Measurements from ENCODE around the gene TRAM2.

Gene TRAM2

DNA sequence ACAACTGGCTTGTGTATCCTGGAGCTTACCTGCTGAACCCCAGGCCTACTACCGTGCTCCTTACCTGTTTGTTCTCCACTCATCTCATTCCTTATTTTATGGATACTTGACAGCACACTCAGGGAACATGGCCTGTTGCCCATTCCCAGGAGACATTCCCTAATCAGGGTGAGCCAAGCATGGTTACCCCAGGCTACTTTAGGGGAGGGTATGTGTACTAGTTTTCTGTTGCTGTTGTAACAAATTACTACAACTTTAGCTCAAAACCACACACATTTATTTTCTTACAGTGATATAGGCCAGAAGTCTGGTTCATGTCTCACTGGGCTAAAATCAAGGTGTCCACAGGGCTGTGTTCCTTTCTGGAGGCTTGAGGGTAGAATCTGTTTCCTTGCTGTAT is 15.0 kb upstream of the TRAM2 start:
- no peak for DNase-seq

- no peak for DNase-seq
Measured at GRCh38 chr6:52590152-52590891, 13.5 kb upstream of the TRAM2 start.

GRCh38 chr6:52588710-52589091 is 11.8 kb upstream of the TRAM2 start:
- no peak for DNase-seq

- DNase-seq: no peak
Measured at GRCh38 chr6:52588087-52588709, 11.3 kb upstream of the TRAM2 start.

- DNase-seq: no peak
Measured at GRCh38 chr6:52587001-52587400, 10.1 kb upstream of the TRAM2 start.

DNA sequence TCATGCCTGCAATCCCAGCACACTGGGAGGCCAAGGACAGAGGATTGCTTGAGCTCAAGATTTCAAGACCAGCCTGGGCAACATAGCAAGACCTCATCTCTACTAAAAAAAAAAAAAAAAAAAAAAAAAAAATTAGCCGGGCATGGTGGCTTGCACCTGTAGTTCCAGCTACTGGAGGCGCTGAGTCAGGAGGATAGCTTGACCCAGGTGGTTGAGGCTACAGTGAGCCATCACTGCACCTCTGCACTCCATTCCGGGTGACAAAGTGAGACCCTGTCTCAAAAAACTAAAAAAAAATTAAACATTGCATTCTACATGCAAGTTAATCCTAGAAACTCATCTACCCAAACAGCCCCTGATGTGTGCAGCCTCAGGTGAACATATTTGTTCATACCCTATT is 7.3 kb upstream of the TRAM2 start:
- no peak for DNase-seq

DNA sequence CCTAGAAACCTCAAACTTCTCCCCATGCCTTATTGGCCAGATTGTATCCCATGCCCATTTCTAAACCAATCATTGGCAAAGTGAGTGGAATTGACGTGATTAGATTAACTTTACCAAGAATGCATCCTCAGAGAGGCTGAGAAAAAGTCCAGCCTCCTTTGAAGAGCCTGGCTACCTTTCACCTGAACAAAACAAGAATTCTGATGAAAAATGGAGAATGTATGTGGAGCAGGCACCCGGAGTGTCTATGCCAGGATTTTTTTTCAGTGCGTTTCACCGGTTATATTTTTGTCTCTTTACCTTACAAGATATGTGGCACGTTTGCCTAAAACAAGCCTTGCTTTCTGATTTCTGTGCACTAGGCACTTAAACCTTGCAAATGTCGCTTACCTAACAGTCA is 6.1 kb upstream of the TRAM2 start:
- DNase-seq: no peak

DNA sequence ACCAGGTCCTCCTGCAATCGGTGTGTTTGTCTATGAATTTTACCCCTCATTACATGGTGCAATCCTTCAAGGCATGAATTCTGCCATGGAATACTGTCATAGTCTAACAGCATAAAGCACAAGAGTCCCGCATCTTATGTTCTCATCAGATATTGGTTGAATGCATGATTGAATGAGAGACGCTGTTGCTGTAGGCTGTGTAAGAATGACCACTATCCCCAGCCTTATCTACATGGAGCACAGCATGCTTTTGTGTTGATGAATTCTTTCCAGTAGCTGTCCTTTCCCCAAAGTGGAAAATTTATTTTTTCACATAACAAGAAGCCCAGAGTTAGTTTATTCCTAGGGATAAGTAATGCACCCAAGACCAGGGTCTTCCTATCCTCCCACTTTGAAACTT is 5.6 kb upstream of the TRAM2 start:
- DNase-seq: no peak

DNA sequence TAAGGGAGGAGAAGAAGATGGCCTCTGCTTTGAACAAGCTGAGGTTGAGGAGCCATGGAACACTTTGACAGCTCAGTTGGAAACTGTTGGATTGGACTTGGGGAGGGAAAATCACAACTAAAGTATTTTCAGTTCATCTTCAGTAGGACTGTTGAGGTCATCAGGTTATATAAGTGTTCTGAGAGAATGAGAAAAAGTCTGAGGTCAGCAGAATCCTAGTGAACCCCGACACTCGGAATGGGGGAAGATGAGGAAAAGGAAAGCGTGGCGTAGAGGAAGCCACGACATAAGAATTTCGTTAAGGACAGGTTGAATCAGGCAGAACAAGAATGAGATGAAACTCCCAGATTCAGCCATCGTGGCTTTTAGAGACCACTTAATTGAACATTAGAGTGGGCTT is 4.0 kb upstream of the TRAM2 start:
- no peak for DNase-seq

DNA sequence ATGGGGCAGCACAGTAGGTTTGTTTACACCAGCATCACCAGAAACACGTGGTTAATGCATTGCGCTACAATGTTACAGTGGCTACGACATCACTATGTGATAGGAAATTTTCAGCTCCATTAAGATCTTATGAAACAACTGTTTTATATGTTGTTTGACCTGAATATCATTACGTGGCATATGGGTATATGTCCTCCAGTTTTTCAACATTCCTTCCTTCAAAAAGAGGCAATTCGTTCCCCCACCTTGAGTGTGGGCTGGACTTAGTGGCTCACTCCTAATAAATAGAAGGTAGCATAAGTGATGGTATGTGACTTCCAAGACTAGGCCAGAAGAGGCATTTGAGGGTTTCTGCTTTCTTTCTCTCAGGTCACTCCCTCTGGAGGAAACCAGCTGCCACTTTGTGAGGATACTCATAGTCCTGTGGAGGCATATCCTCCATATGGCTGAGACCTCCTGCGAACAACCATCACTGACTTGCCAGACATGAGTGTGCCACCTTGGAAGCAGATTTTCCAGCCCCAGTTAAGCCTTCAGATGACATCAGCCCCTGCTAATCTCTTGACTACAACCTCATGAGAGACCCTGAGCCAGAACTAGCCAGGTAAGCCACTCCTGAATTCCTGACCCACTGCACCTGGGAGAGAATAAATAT is 2.3 kb upstream of the TRAM2 start:
- no peak for DNase-seq

DNA sequence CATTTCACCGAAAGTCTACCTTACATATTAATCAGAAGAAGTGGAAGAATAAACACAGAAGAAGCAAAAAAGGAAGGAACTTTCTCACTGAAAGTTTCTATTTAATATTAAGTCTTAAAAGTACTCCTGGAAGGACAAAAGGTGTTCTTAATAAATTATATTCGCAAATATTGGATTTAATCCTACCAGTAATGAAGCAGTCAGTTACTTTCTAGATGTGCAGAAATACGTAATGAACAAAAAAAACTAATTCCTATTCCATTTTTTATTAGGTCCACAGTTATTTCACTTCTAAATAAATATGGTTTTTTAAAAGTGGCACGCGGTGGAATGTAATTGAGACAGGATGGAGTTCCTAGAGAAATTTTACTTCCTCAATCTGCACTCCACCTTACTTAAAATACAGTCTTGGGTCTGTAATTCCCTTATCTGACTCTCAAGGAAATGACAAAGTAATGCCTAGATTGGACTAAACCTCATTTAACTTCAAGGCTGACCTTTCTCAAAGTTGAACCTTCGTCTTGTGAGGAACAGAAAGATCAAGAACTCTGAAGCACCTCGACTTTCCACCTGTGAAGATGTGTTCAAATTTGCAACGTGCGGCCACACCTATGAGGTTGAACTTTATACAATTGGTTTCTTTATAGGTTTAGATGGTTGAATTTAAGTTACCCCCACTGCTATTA is 1.1 kb upstream of the TRAM2 start:
- DNase-seq: no peak

DNA sequence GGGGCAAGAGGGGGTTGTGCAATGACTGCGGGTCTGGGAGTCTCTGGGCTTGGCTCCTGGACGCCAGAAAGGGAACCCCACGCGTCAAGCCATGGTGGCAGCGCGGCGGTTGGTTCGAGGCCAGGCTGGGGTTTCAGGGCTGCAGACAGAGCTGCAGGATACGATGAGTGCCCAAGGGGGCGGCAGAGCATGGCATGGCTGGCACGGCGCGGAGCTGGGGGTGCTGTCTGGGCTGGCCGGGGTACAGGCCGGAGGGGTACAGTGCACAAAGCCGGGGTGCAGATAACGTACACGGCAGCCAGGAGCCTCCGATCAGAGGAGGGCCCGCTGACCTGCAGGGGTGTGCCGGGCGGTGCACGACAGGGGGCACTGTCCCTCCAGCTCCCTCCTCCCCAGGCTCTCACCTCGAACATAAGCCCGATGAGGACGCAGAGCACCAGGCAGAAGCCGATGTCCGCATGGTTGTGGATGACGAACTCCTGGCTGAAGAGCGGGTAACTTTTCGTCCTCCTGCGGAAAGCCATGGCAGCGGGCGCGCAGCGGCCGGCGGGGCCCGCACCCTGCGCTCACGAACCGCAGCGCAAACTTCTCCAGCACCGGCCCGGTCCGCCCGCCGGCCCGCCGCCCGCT is 353 bp downstream of the TRAM2 start:
- peak; percentile 58 for DNase-seq

DNA sequence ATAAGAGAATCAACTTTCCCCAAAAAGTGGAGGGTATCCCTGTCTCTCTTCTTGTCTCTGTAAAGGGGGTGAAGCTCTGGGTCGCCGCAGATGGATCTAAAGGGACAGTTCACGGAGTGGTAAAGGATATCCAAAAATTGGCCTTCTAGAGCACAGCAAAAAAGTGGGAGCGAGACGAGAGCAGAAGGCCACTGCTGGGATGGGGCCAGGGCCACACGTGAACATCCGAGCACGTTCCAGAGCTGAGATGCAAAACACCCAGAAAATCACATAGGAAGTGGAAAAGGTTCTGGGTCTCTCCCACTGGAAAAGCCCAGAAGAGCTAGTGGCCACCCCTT is 837 bp downstream of the TRAM2 start:
- no peak for DNase-seq

GRCh38 chr6:52575502-52575892 is 1.4 kb downstream of the TRAM2 start:
- no peak for DNase-seq

DNA sequence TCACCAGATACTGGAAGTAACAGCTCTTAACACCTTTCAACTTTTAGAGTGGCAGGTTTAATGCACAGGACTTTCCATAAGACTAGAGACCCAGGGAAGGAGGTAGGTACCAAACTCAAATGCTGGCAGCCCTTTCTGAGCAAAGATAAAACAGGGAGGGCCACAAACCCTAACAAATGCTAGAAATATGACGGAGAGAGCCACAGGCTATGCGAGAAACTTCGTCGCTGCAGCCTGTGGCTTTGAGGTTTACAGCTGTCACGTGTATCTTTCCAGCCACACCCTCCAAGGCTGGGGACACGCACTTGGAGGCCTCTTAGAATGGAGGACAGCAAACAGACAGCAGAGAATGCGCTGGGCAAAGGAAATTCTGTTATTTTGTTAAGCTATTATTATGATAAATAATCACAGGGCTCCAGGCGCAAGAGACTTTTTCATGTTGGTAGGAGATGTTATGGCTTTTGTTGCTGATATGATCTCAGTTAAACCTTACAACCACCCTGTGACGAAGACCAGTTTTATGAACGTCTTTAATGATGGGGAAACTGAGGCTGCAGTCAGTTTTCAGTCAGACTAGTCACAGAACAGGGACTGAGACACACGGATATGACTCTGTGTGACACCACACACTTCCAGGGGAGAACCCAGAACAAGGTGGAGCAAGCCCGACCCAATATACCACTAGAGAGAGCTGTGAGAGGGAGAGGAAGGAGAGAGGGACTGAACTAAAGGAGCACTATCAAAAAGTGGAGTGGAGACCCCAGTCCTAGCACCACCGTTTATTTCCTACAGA is 2.0 kb downstream of the TRAM2 start:
- DNase-seq: peak; percentile 35

DNA sequence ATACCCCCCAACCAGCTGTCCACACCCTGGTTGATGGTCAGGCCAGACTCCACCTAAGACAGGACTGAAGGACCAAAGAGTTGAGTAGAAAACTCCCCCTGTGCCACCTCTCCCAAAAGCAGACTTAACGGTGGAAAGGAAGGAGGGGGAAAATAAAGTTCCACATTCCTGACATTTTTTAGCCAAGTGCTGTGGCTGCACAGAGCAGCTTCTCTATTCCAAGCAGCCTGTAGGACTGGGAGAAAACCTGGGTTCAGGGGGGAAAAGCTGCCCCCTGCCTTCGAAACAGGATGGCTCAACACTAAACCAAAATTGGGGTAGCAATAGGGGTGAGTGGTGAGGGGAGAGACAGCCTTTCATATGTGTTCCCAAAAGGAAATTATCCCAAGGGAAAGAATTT is 3.6 kb downstream of the TRAM2 start:
- DNase-seq: no peak

- no peak for DNase-seq
Measured at GRCh38 chr6:52572536-52572935, 4.3 kb downstream of the TRAM2 start.

- DNase-seq: no peak
Measured at GRCh38 chr6:52571099-52571755, 5.6 kb downstream of the TRAM2 start.

- DNase-seq: no peak
Measured at GRCh38 chr6:52570291-52570700, 6.6 kb downstream of the TRAM2 start.

- no peak for DNase-seq
Measured at GRCh38 chr6:52568320-52568719, 8.5 kb downstream of the TRAM2 start.

DNA sequence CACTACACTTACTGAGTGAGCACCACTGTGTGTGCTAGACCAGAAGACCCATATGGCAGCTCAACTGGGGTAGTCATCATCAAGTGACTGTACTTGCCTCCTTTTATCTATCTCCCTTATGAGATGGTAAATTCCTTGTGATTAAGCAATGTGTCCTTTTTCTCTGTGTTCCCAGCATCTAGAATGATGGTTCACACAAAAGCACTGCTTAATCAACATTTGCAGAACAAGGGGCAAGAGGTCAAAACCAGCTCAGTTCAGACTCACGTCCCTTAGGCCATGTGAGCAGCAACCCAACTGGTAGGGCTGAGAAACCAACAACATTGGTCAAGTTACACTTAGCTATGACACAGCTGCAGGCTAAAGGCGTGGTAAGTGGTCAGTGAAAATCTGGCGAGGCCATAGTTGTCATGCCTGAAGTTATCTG is 10.0 kb downstream of the TRAM2 start:
- DNase-seq: no peak

DNA sequence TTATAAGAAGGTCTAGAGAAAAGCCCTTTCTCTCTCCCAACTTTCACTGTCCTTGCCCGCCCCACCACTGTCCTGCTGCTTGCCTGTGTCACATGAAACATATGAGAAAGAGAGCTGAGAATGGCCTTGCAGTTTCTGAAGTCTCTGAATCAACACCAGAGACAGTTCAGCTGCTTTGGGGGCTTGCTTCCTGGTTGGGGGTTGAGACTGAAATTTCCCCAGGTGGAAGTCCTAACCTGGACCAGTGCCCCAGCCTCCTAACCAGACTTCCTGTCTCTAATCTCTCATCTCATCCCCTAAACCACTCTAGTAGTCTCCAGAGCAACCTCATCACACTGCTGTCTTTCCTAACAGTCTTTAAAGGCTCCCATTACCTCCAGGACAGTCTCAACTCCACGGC is 10.7 kb downstream of the TRAM2 start:
- no peak for DNase-seq

Measured in activated CD8-positive, alpha-beta memory T cell treated with anti-CD3 and anti-CD28 coated beads, Interleukin-2, amount 50 U/mL, for 4 hours (primary cell).